Left lung (tissue), 10 donors: Measurements from ENCODE around the gene FBXL7. TPM values are rescaled to one million over a fixed set of nuclear protein-coding genes. Genes with fewer than 3 reads are reported as not detected.

Experiments
- ATAC-seq: fragments of 200-7000 bp; cut with Tn5 transposase; one replicate; pipeline ENCODE4 v1.9.1; 2020; ENCODE audit warnings: moderate library complexity
- DNase-seq, 4 donors: peaks; one replicate each; pipeline ENCODE4 v3.0.0-alpha.2; 2013 to 2020
- H3K27ac ChIP-seq, 2 donors: fragments of 200-600 bp; sonication (generic) in 1 of 2; one replicate each; pipeline versions ENCODE4 v1.5.0 to v1.8.0; 2020 to 2021
- H3K27me3 ChIP-seq, 2 donors: fragments of 200-600 bp; sonication (generic) in 1 of 2; one replicate each; pipeline versions ENCODE4 v1.5.0 to v1.8.0; 2020 to 2021
- H3K36me3 ChIP-seq, 2 donors: fragments of 200-600 bp; sonication (generic) in 1 of 2; one replicate each; pipeline versions ENCODE4 v1.5.0 to v1.8.0; 2020 to 2021
- H3K4me1 ChIP-seq, 2 donors: fragments of 200-600 bp; one replicate each; pipeline ENCODE4 v1.8.0; 2021
- H3K4me3 ChIP-seq, 2 donors: fragments of 200-600 bp; sonication (generic) in 1 of 2; one replicate each; pipeline versions ENCODE4 v1.5.0 to v1.8.0; 2020 to 2021; ENCODE audit warnings: mild to moderate bottlenecking in 1 of 2
- H3K9me3 ChIP-seq, 2 donors: fragments of 200-600 bp; sonication (generic) in 1 of 2; one replicate each; pipeline versions ENCODE4 v1.5.0 to v1.8.0; 2020 to 2021
- intact Hi-C, 2 donors: fragments of 100-400 bp; cut with DNase I; formaldehyde crosslinking; loops; one replicate each; pipeline versions ENCODE4 v1.11.2 to v1.14.2; 2022
- polyA plus RNA-seq, 6 donors: library from polyadenylated mRNA; unstranded; fragments of 120-200 nt; gene quantifications; one replicate each; pipeline ENCODE4 v1.2.1, GENCODE V29; 2013; ENCODE audit not compliant: insufficient read length in 6 of 6
- total RNA-seq, 2 donors: library from RNA; stranded (reverse); fragmentation: NEBNext Ultra II Directional; extraction: Animal tissue kit (Norgen Biotek cat#: 25700); gene quantifications; one replicate each; pipeline ENCODE4 v1.2.1, GENCODE V29; 2021
- TF ChIP-seq, protein P1 (sequence below), 2 donors: fragments of 200-600 bp; sonication (generic) in 1 of 2; IDR thresholded peaks; one replicate each; pipeline versions ENCODE4 v1.5.0 to v1.8.0; 2021; ENCODE audit warnings: antibody characterized with exemption in 2 of 2
- donor health status: DM: no; HTN: yes; CAD: no.
- donor health status: DM: no; HTN: no; CAD: no.

FBXL7 gene
- total and polyA plus RNA-seq, 8 donors, result 12.0 to 32.4 (median 28.1) TPM

DNA sequence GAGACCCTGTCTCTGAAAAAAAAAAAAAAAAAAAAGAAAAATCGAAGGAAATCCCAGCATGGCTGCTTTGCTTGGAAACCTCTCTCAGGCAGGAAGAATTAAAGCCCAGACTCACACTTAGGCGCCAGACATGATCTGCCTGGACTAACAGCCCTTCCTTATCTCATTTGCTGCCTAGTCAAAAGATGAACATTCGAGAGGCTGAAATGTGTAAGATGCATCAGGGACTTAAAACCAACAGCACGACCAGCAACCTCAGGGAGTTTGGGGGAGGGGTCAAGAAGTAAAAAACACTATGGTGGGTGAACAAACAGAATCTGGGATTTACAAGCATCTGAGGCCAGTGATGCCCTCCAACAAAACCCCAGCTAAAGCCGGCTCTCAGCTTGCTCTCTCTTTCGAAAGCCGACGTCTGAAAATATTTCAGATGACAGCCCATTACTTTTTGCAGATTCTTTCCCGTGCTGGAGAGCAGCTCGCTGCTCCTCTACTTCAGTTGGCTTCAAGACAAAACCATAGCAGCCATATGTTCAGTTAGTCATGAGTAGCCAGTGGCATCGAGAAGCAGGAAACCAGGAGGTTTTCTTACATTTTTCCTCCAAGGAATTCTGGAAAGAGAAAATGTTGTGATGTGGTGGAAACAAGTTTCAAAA is 429.8 kb downstream of the FBXL7 start:
- TF ChIP-seq, protein P1, sequence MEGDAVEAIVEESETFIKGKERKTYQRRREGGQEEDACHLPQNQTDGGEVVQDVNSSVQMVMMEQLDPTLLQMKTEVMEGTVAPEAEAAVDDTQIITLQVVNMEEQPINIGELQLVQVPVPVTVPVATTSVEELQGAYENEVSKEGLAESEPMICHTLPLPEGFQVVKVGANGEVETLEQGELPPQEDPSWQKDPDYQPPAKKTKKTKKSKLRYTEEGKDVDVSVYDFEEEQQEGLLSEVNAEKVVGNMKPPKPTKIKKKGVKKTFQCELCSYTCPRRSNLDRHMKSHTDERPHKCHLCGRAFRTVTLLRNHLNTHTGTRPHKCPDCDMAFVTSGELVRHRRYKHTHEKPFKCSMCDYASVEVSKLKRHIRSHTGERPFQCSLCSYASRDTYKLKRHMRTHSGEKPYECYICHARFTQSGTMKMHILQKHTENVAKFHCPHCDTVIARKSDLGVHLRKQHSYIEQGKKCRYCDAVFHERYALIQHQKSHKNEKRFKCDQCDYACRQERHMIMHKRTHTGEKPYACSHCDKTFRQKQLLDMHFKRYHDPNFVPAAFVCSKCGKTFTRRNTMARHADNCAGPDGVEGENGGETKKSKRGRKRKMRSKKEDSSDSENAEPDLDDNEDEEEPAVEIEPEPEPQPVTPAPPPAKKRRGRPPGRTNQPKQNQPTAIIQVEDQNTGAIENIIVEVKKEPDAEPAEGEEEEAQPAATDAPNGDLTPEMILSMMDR (IDR thresholded peaks at IDR 0.05), result no peak
- DNase-seq, result peak in 2 of 4 donors; percentile 54 to 62
- intact Hi-C loops, result no loop called here
- H3K36me3 ChIP-seq, result no peaks in the 10 kb centered on the region
- H3K9me3 ChIP-seq, result peaks cover 0 to 4% of the 10 kb centered on the region in 2 donors
- H3K27me3 ChIP-seq, result no peaks in the 10 kb centered on the region
- H3K4me3 ChIP-seq, result no peak overlapping the region
- no peak overlapping the region for H3K27ac ChIP-seq
- no peaks in the 10 kb centered on the region for H3K4me1 ChIP-seq
- no peak for ATAC-seq

GRCh38 chr5:15932066-15932465 is 432.1 kb downstream of the FBXL7 start:
- Histone ChIP-seq H3K27ac (no peak overlapping the region), H3K9me3 (peaks cover 0 to 14% of the 10 kb centered on the region in 2 donors), H3K27me3 (no peaks in the 10 kb centered on the region), H3K4me3 (no peak overlapping the region), H3K36me3 (peaks cover 0 to 7% of the 10 kb centered on the region in 2 donors), H3K4me1 (no peaks in the 10 kb centered on the region)
- intact Hi-C loops, result no loop called here
- no peak for DNase-seq
- TF ChIP-seq, protein P1 (IDR thresholded peaks at IDR 0.05), result no peak
- ATAC-seq, result no peak

- H3K4me3 ChIP-seq, result no peak overlapping the region
- peaks cover 0 to 7% of the 10 kb centered on the region in 2 donors for H3K36me3 ChIP-seq
- intact Hi-C loops, result no loop called here
- H3K4me1 ChIP-seq, result no peaks in the 10 kb centered on the region
- H3K27ac ChIP-seq, result no peak overlapping the region
- TF ChIP-seq, protein P1 (IDR thresholded peaks at IDR 0.05), result no peak
- DNase-seq (no peak), ATAC-seq (peak; percentile 60)
- no peaks in the 10 kb centered on the region for H3K27me3 ChIP-seq
- peaks cover 0 to 10% of the 10 kb centered on the region in 2 donors for H3K9me3 ChIP-seq
Measured at GRCh38 chr5:15933259-15934207, 433.6 kb downstream of the FBXL7 start.

DNA sequence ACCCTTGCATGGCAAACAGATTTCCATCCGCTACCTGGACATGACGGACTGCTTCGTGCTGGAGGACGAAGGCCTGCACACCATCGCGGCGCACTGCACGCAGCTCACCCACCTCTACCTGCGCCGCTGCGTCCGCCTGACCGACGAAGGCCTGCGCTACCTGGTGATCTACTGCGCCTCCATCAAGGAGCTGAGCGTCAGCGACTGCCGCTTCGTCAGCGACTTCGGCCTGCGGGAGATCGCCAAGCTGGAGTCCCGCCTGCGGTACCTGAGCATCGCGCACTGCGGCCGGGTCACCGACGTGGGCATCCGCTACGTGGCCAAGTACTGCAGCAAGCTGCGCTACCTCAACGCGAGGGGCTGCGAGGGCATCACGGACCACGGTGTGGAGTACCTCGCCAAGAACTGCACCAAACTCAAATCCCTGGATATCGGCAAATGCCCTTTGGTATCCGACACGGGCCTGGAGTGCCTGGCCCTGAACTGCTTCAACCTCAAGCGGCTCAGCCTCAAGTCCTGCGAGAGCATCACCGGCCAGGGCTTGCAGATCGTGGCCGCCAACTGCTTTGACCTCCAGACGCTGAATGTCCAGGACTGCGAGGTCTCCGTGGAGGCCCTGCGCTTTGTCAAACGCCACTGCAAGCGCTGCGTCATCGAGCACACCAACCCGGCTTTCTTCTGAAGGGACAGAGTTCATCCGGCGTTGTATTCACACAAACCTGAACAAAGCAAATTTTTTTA is 436.7 kb downstream of the FBXL7 start:
- intact Hi-C loops, result no loop called here
- no peak overlapping the region for H3K27ac ChIP-seq
- DNase-seq (peak in 1 of 4 donors; percentile 80), ATAC-seq (no peak)
- TF ChIP-seq, protein P1 (IDR thresholded peaks at IDR 0.05), result no peak
- H3K27me3 ChIP-seq, result no peaks in the 10 kb centered on the region
- no peak overlapping the region for H3K4me3 ChIP-seq
- no peaks in the 10 kb centered on the region for H3K4me1 ChIP-seq
- peaks cover 0 to 14% of the 10 kb centered on the region in 2 donors for H3K9me3 ChIP-seq
- peaks cover 0 to 7% of the 10 kb centered on the region in 2 donors for H3K36me3 ChIP-seq
